ENCODE data around the gene NBL1.

- TF ChIP-seq, protein P1, sequence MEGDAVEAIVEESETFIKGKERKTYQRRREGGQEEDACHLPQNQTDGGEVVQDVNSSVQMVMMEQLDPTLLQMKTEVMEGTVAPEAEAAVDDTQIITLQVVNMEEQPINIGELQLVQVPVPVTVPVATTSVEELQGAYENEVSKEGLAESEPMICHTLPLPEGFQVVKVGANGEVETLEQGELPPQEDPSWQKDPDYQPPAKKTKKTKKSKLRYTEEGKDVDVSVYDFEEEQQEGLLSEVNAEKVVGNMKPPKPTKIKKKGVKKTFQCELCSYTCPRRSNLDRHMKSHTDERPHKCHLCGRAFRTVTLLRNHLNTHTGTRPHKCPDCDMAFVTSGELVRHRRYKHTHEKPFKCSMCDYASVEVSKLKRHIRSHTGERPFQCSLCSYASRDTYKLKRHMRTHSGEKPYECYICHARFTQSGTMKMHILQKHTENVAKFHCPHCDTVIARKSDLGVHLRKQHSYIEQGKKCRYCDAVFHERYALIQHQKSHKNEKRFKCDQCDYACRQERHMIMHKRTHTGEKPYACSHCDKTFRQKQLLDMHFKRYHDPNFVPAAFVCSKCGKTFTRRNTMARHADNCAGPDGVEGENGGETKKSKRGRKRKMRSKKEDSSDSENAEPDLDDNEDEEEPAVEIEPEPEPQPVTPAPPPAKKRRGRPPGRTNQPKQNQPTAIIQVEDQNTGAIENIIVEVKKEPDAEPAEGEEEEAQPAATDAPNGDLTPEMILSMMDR (conservative IDR thresholded peaks at IDR 0.05; ENCODE audit: low read depth, low read length): no peak
- TF ChIP-seq POLR2A (IDR thresholded peaks at IDR 0.05; ENCODE audit: low read depth, low read length) (no peak), BHLHE40 (IDR thresholded peaks at IDR 0.05; ENCODE audit: low read depth, low read length) (no peak)
These were observed 20.6 kb upstream of the NBL1 start for GRCh38 chr1:19623523-19623922.

Data from IMR-90 (cell line).